Measurements from ENCODE around the gene EPHA1. TPM values are rescaled to one million over a fixed set of nuclear protein-coding genes. Genes with fewer than 3 reads are reported as not detected.

The EPHA1 gene
- total and polyA plus RNA-seq, 12 donors, result 0.12 to 0.73 (median 0.39) TPM; not detected in 9

DNA sequence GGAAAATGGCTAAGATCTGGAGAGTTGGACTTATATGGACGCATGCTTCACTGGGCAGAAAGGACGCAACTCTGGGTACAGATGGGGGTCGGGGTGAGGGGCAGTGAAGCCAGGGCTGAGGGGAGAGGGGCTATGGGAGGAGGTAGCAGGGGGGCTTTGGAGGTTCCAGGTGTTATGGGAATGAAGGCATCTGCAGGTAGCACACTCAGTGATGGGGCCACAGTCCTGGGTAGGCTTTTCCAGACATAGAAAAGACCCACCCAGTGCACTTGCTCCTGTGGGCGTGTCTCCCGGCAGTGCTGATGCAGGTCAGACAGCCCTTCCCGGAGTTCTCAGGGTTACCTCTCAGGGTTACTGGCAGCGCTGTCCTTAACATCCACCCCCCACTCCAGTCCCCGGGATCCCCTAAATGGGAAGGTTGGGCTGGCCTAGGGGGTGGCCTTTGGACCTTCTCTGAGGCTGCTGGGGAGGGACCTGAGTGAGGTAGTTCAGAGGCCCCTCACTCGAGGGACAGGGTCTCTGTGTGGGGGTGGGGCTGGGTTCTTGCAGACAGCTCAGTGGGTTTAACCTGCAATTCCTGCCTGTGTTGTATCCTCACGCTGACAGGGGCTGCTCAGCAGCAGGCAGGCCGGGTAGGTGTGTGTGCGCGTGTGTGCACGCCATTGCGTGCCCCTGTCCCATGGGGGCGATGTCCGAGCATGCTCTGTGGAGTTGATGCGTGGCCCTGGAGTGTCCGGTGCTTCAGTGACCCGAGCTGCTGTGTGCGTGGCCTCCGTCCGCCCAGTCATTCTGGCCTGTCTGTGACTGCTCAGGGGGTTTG is 21.3 kb downstream of the EPHA1 start:
- Histone ChIP-seq H3K27ac (peak overlapping the region in 1 of 10 donors; percentile 100), H3K4me3 (no peak overlapping the region), H3K9me3 (no peaks in the 10 kb centered on the region), H3K36me3 (peaks cover 0 to 95% (median 25%) of the 10 kb centered on the region in 9 donors), H3K27me3 (no peaks in the 10 kb centered on the region), H3K4me1 (peaks cover 20 to 99% (median 77%) of the 10 kb centered on the region in 9 donors)
- WGBS, 2 donors, result 85 to 89% methylated on average over 23 of the region's 23 CpGs
- TF ChIP-seq, protein P1, sequence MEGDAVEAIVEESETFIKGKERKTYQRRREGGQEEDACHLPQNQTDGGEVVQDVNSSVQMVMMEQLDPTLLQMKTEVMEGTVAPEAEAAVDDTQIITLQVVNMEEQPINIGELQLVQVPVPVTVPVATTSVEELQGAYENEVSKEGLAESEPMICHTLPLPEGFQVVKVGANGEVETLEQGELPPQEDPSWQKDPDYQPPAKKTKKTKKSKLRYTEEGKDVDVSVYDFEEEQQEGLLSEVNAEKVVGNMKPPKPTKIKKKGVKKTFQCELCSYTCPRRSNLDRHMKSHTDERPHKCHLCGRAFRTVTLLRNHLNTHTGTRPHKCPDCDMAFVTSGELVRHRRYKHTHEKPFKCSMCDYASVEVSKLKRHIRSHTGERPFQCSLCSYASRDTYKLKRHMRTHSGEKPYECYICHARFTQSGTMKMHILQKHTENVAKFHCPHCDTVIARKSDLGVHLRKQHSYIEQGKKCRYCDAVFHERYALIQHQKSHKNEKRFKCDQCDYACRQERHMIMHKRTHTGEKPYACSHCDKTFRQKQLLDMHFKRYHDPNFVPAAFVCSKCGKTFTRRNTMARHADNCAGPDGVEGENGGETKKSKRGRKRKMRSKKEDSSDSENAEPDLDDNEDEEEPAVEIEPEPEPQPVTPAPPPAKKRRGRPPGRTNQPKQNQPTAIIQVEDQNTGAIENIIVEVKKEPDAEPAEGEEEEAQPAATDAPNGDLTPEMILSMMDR (IDR thresholded peaks at IDR 0.05), result no peak
- no peak for ATAC-seq
- DNase-seq, result no peak
- intact Hi-C loops (cut with DNase I), result loop anchor here in 1 of 10 donors (10.0 kb wide), 1 partner anchor 123 kb away; the partner anchor contains the start of gene GSTK1

DNA sequence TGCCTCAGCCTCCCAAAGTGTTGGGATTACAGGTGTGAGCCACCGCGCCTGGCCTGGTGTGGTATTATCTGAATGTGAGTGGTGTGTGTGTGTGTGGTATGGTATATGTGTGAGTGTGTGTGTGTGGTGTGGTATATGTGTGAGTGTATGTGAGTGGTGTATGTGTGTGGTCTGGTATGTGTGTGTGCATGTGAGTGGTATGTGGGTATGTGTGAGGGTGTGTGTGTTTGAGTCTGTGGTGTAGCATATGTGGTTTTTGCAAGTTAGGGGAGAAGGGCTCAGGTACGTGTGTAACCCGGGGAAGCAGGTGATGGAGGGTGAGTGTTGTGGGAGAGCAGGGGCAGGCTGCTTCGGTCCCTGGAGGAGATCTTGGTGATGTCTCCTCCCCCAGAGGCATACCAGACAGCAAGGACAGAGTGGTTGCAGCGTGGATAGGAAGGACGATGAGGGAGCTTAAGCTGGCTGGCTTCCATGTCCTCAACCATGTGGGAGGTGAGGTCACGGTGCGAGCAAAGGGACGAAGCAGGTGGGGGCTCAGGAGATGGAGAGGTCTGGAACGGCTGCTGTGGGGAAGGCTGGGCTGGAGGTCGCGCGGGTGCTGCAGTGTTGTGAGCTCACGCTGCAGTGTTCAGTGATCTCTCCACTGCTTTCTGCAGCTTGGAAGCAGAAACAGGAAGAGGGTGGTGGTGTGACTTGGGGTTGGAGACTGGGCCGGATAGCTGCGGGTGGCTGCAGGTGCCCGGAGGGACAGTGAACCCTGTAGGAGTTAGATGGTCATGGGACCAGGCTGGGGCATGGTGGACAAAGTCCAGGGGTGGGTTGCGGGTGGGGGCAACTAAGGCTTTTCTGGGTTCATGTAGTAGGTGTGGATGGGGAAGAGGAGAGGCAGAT is 22.5 kb downstream of the EPHA1 start:
- ATAC-seq, result peak in 6 of 8 donors; percentile 3 to 17 (median 11)
- intact Hi-C loops (cut with DNase I), result loop anchor here in 1 of 10 donors (10.0 kb wide), 1 partner anchor 121 kb away; the partner anchor contains the start of gene GSTK1
- Histone ChIP-seq H3K36me3 (peaks cover 0 to 88% (median 22%) of the 10 kb centered on the region in 9 donors), H3K4me1 (peaks cover 13 to 91% (median 68%) of the 10 kb centered on the region in 9 donors), H3K9me3 (no peaks in the 10 kb centered on the region), H3K4me3 (peak overlapping the region in 4 of 10 donors; percentile 7 to 99 (median 19)), H3K27me3 (no peaks in the 10 kb centered on the region), H3K27ac (peak overlapping the region in 8 of 10 donors; percentile 13 to 100 (median 24))
- 31 to 32% methylated on average over 19 of the region's 19 CpGs for WGBS, 2 donors
- DNase-seq, result no peak
- TF ChIP-seq, protein P1 (IDR thresholded peaks at IDR 0.05), result no peak

DNA sequence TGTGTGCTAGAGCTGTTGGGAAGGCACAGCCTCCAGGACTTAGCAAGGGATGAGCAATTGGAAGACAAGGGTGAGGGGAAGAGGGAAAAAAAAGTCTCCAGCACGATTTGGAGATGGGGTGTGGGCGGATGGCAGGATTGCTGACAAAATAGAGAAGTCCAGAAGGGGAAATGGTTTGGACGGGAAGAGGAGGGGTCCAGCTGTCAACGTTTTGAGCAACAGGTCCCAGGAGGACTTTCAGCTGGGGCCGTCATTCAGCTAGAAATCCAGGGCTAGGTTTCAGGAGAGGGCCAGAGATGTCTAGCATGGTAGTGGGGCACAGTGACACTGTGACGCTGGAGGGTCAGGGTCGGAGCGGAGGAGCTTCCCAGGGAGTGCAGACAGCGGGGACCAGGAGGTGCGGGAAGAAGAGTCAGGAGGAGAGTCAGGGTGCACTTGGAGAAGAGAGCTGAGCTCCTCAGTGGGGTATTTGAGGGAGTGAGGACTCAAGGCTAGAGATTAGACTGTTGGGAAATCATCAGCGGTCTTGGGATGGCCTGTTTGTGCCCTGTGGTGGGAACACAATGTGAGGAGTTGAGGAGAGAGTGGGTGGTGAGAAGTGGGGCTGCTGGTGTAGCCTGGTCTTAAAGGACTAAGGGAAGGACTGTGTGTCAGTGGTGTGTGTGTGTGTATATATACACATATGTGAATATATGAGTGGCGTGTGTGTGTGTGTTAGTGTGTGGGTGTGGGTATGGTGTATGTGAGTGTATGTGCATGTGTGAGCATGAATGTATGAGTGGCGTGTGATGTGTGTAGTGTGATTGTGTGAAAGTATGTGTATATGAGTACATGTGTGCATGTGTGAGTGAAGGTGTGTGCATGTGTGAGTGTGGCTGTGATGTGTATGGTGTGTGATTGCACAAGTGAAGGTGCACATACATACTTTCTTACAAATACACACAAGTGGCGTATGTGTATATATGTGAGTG is 23.7 kb downstream of the EPHA1 start:
- no peak for DNase-seq
- H3K4me1 ChIP-seq, result peaks cover 11 to 81% (median 58%) of the 10 kb centered on the region in 9 donors
- intact Hi-C loops (cut with DNase I), result loop anchor here in 4 of 10 donors (5.0 to 10.0 kb wide), 4 partner anchors 32 to 123 kb away; partner anchors contain the start of gene GSTK1 (in 2 of the 4)
- peaks cover 0 to 76% (median 21%) of the 10 kb centered on the region in 9 donors for H3K36me3 ChIP-seq
- TF ChIP-seq, protein P1 (IDR thresholded peaks at IDR 0.05), result no peak
- H3K9me3 ChIP-seq, result no peaks in the 10 kb centered on the region
- H3K4me3 ChIP-seq, result peak overlapping the region in 8 of 10 donors; percentile 18 to 100 (median 94)
- WGBS, 2 donors, result 66 to 76% methylated on average over 14 of the region's 14 CpGs
- H3K27ac ChIP-seq, result peak overlapping the region in 8 of 10 donors; percentile 12 to 100 (median 61)
- H3K27me3 ChIP-seq, result no peaks in the 10 kb centered on the region
- no peak for ATAC-seq

Data from heart right ventricle (tissue), 16 donors.